Activated CD8-positive, alpha-beta memory T cell treated with anti-CD3 and anti-CD28 coated beads, Interleukin-2, amount 10 ng/mL, durations not matched to agents 7 days and 5 days (primary cell): Measurements from ENCODE around the gene UNKL. TPM values are rescaled to one million over a fixed set of nuclear protein-coding genes. Genes with fewer than 3 reads are reported as not detected.

Experiments used
- ATAC-seq: fragments of 150-1000 bp; cut with Tn5 transposase; one replicate; pipeline ENCODE4 v1.10.0; 2021; ENCODE audit warnings: moderate library complexity
- CTCF ChIA-PET: fragments of 350-600 bp; sonication (Branson Sonifier 250); formaldehyde crosslinking; loops from one replicate; lab custom pipeline; 2021; ENCODE audit warnings: antibody characterized with exemption; lab: Charles Lee
- DNase-seq: peaks from one replicate; pipeline ENCODE4 v3.0.0-alpha.2; 2020
- H3K27ac Mint-ChIP-seq: one replicate; pipeline ENCODE4 v1.8.0; 2021; ENCODE audit warnings: mild to moderate bottlenecking, mixed read lengths
- H3K27me3 Mint-ChIP-seq: one replicate; pipeline ENCODE4 v1.8.0; 2021; ENCODE audit warnings: mixed read lengths
- H3K36me3 Mint-ChIP-seq: one replicate; pipeline ENCODE4 v1.8.0; 2021; ENCODE audit warnings: mild to moderate bottlenecking, mixed read lengths
- H3K4me1 Mint-ChIP-seq: one replicate; pipeline ENCODE4 v1.8.0; 2021; ENCODE audit warnings: mixed read lengths
- H3K4me3 Mint-ChIP-seq: one replicate; pipeline ENCODE4 v1.8.0; 2021; ENCODE audit warnings: mild to moderate bottlenecking, moderate library complexity, mixed read lengths
- H3K9me3 Mint-ChIP-seq: one replicate; pipeline ENCODE4 v1.8.0; 2022; ENCODE audit warnings: low read depth, mixed read lengths
- total RNA-seq, 2 experiments: library from RNA; stranded (reverse); gene quantifications; one replicate each; pipeline ENCODE4 v1.2.3, GENCODE V29; 2021

UNKL gene, protein sequence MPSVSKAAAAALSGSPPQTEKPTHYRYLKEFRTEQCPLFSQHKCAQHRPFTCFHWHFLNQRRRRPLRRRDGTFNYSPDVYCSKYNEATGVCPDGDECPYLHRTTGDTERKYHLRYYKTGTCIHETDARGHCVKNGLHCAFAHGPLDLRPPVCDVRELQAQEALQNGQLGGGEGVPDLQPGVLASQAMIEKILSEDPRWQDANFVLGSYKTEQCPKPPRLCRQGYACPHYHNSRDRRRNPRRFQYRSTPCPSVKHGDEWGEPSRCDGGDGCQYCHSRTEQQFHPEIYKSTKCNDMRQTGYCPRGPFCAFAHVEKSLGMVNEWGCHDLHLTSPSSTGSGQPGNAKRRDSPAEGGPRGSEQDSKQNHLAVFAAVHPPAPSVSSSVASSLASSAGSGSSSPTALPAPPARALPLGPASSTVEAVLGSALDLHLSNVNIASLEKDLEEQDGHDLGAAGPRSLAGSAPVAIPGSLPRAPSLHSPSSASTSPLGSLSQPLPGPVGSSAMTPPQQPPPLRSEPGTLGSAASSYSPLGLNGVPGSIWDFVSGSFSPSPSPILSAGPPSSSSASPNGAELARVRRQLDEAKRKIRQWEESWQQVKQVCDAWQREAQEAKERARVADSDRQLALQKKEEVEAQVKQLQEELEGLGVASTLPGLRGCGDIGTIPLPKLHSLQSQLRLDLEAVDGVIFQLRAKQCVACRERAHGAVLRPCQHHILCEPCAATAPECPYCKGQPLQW
- 10 to 100 TPM; 30.1 to 43.0 TPM for total RNA-seq

DNA sequence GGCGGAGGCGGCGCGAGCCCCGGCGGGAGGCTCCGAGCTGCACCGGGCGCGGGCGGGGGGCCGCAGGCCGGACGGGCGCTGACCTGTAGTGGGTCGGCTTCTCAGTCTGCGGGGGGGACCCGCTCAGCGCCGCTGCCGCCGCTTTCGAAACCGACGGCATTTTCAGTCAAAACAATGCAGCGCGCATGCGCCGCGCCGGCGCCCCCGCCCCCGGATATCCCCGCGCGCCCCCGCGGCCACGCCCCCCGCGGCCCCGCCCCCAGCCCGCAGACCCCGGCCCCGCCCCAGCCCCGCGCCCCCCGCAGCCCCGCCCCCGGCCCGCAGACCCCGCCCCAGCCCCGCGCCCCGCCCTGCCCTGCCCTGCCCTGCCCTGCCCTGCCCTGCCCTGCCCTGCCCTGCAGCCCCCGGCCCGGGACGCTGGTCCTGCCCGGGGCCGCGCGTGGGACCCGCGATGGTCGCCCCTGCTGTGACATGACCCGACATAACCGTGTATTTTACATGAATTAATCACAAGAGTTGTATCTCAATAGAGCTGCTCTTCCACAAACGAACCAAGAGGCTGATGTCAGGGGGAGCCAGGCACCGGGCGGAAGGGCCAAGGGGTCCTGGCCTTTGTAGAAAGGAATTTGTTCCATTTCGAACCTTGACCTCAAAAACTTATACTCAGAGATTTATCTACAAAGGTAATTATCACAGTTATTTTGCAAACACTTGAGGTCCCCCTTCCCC lies at the start of gene UNKL:
TSS of gene UNKL (minus strand) at position 173 of the 729 bp plus-strand sequence. CDS start at position 160, 13 bp downstream.
- ATAC-seq (peak; percentile 71), DNase-seq (peak; percentile 87)
- CTCF ChIA-PET: interaction anchor here (0.6 to 1.4 kb wide), 2 partner anchors 46 to 51 kb away, joined by 3 to 9 read pairs; no protein-coding TSS in a partner anchor
- Mint-ChIP-seq H3K36me3 (peaks cover 4% of the 10 kb centered on the region), H3K4me3 (peak within 1 kb of the TSS; percentile 80), H3K9me3 (no peaks in the 10 kb centered on the region), H3K27ac (peak within 1 kb of the TSS; percentile 87), H3K4me1 (peaks cover 37% of the 10 kb centered on the region), H3K27me3 (no peaks in the 10 kb centered on the region)

DNA sequence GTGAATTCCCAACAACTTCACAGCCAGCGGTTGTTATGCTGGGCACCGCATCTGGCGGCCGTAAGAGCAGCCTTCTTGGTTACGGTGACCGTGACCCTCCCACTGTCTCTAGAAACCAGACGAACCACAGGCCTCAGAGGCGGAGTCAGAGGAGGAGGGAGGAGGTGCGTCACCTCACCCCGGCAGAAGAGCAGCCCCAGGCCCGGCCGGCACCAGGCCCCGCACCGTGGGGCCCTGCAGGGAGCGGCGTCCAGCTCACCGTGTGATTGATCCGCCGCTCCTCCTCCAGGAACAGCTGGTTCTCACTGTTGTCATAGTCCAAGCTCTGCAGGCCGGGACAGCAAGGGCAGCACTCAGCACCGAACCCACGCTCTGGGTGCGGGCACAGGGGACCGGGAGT lies 46.6 kb upstream of the UNKL start:
- Mint-ChIP-seq H3K4me3 (no peak overlapping the region), H3K9me3 (no peaks in the 10 kb centered on the region), H3K36me3 (peaks cover 2% of the 10 kb centered on the region), H3K4me1 (peaks cover 7% of the 10 kb centered on the region), H3K27me3 (no peaks in the 10 kb centered on the region), H3K27ac (no peak overlapping the region)
- DNase-seq (no peak), ATAC-seq (no peak)
- CTCF ChIA-PET: no interaction called here

DNA sequence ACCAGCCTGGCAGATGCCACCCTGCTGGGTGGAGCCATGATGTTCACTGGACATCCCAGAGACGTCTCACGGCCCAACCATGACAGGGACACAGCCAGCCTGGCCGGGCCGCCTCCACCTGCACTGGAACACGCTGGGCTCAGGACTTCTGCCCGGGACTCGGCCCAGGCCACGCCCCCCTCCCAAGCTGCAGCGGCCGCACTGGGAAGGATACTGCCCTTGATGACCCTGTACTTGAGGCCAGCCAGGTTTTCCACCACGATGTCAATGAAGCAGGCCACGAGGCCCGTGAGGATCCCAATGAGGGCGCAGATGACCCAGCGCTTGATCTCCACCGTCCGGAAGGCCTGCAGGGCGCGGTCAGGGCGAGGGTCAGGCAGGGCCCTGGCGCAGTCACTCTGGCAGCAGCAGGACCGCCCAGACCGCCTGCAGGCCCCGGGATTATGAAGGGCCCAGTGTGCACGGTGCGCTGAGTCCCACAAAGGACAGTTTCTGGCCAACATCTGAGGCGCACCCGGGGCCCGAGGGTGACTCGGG lies 46.2 kb upstream of the UNKL start:
- peaks cover 2% of the 10 kb centered on the region for H3K36me3 Mint-ChIP-seq
- H3K27me3 Mint-ChIP-seq: no peaks in the 10 kb centered on the region
- no peak for DNase-seq
- peaks cover 7% of the 10 kb centered on the region for H3K4me1 Mint-ChIP-seq
- no peak for ATAC-seq
- no peak overlapping the region for H3K4me3 Mint-ChIP-seq
- CTCF ChIA-PET: no interaction called here
- H3K27ac Mint-ChIP-seq: no peak overlapping the region
- no peaks in the 10 kb centered on the region for H3K9me3 Mint-ChIP-seq

DNA sequence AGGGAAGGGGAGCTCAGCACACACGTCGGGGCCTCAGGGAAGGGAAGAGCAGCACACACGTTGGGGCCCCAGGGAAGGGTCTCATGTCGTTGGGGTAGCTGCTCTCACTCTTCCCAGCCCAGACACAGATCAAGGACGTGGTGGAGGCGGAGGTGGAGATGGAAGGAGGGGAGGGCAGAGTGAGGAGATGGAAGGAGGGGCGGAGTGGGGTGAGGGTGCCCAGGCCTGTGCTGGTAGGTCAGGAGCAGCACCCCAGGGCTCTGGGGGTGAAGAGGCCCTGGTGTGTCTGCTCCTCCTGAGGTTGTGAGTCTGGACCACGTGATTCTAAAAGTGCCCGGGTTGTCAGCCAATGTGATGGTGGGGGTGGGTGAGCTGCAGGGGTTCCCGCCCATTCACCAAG lies 45.5 kb upstream of the UNKL start:
- peaks cover 7% of the 10 kb centered on the region for H3K4me1 Mint-ChIP-seq
- no peak overlapping the region for H3K4me3 Mint-ChIP-seq
- ATAC-seq (no peak), DNase-seq (no peak)
- no peak overlapping the region for H3K27ac Mint-ChIP-seq
- no peaks in the 10 kb centered on the region for H3K27me3 Mint-ChIP-seq
- peaks cover 2% of the 10 kb centered on the region for H3K36me3 Mint-ChIP-seq
- CTCF ChIA-PET: no interaction called here
- H3K9me3 Mint-ChIP-seq: no peaks in the 10 kb centered on the region

DNA sequence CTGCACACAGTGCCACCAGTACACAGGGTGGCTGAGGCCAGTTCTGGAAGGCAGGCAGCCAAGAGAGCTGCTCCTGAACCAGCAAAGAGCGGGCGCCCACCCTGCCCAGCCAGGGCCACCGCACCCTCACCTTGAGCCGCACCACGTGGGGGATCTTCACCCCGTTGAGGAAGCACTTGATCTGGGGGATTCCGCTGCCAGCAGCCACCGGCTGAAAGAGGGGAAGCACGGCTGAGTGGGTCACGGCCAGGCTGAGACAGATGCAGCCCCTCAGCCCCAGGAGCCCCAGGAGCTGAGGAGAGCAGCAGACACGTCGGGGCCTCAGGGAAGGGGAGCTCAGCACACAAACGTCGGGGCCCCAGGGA lies 44.5 kb upstream of the UNKL start:
- H3K27ac Mint-ChIP-seq: no peak overlapping the region
- CTCF ChIA-PET: no interaction called here
- ATAC-seq: no peak

DNA sequence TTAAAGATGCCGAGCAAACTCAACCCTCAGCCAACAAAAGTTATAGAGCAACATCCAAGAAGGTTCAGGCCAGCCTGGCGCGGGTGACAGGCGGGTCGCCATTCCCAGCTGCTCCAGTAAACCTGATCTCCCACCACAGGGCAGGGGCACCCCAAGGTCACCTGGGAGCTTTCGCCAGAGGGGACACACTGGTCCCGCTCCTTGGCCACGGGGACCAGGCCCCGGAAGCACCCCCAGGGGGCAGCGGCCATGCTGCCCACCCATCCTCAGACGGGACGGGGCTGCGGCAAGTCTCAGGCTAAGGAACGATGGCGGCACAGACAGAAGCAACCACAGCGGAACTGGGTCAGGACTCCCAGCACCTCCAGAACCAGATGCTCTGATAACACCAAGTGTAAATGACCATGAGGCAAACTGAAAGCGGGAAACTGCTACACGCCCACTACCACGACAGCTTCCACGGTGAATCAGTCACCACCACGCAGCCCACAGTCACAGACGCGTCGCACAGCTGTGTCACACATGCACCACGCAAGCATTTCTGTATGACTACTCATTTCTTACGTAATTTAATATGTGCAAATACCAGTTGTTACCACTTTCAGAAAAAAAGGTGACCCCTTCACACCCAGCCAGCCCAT lies 44.0 kb upstream of the UNKL start:
- no peak for ATAC-seq
- Mint-ChIP-seq H3K4me3 (no peak overlapping the region), H3K9me3 (no peaks in the 10 kb centered on the region), H3K27me3 (no peaks in the 10 kb centered on the region), H3K36me3 (peaks cover 2% of the 10 kb centered on the region), H3K4me1 (peaks cover 16% of the 10 kb centered on the region), H3K27ac (no peak overlapping the region)
- DNase-seq: no peak
- CTCF ChIA-PET: no interaction called here

More for the DNA sequence above, 44.5 kb upstream of the UNKL start:
- no peaks in the 10 kb centered on the region for H3K27me3 Mint-ChIP-seq
- H3K4me3 Mint-ChIP-seq: no peak overlapping the region
- no peaks in the 10 kb centered on the region for H3K9me3 Mint-ChIP-seq
- peaks cover 11% of the 10 kb centered on the region for H3K4me1 Mint-ChIP-seq
- DNase-seq: no peak
- peaks cover 2% of the 10 kb centered on the region for H3K36me3 Mint-ChIP-seq

DNA sequence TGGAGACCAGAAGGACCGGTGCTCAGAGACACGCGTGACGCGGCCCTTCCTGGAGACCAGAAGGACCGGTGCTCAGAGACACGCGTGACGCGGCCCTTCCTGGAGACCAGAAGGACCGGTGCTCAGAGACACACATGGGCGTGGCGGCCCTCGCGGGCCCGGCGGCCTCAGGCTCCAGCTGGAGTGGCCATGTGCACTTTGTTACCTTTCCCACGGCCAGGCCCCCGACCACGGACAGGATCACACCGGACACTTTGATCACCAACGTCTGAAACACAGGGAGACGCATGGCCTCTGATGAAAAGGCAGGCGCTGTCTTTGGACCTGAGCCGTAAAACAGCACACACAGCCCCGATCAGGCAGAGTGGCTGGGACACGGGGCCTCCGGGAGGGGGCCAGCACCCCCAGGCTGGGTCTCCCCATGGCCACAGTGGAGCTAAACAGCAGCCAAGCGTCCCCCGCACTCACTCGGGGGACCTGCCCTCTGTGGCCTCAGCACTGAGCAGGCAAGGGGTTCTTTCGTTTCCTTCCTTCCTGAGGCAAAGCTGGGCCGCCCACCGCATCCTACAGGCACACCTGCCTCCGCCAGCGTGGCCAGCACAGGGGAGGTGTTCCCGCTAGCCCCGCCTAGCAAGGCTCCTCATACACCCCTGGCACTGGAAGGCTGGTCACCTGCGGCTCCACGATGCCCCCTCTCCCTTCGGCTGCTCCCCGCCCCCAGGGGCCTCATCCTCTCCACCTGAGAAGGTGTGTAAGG lies 43.2 kb upstream of the UNKL start:
- Mint-ChIP-seq H3K4me3 (no peak overlapping the region), H3K36me3 (peaks cover 2% of the 10 kb centered on the region)
- ATAC-seq: no peak

DNA sequence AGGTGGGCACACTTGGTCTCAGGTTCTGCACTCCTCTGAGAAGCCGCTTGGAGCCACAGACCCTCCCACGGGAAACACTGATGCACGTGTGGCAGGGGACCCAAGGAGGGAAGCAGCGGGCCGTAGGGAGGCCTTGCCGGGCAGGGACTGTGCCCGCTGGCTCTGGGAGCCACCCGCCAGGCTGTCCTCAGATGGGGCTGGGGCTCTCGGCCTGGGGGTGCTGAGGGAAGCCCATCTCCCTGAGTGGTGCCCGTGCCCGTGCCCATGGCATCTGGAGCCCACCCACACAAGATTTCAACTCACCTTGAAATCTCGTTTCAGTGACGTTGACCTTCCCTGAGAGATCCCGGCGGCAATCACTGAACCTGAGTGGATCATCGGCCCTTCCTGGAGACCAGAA lies 42.4 kb upstream of the UNKL start:
- H3K4me3 Mint-ChIP-seq: no peak overlapping the region
- H3K4me1 Mint-ChIP-seq: peaks cover 17% of the 10 kb centered on the region
- peaks cover 2% of the 10 kb centered on the region for H3K36me3 Mint-ChIP-seq

More for the DNA sequence above, 43.2 kb upstream of the UNKL start:
- H3K9me3 Mint-ChIP-seq: no peaks in the 10 kb centered on the region
- no peaks in the 10 kb centered on the region for H3K27me3 Mint-ChIP-seq
- peaks cover 17% of the 10 kb centered on the region for H3K4me1 Mint-ChIP-seq
- H3K27ac Mint-ChIP-seq: no peak overlapping the region
- CTCF ChIA-PET: no interaction called here
- no peak for DNase-seq

DNA sequence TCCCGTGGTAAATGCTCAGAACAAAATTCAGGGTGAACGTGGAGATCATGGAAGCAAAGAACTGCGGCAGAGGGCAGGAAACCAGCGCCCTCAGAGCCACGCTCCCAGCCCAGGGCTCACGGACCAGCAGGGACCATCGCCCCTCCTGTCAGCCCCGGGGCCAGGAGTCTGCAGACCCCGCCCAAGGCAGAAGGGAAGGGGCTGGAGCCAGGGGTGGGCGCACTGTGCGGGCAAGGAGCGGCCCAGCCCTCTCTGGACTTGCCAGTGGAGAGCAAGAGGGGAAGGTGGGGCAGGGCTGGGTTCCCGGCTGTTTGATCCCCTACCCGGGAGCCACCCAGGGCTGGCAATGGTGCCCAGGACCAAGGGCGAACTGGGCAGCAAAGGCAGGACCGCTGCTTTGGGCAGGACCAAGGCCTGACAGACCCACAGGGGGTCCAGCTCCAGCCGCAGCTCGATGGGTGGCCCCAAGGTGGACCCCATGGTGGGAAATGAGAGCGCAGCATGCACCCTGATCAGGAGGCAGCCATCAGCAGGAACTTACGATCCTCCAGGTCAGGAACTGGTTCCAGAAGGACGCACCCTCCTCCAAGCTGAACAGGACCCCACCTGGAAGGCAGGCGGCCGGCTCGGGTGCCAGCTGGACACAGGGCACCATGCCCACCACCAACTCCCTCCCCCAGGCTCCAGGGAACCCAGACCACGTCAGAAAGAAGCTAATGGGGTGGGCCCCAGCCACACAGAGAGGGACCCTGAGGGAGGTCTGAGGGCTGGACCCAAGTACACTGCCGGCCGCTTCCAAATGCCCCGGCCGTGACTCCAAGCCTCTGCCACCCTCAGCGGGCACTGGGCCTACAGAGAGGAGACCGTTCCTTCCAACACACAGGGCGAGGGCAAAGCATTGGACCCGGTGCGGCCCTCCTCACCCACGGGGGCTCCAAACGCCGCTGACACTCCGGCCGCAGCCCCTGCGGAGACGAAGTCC lies 41.0 kb upstream of the UNKL start:
- CTCF ChIA-PET: no interaction called here
- ATAC-seq: no peak
- no peaks in the 10 kb centered on the region for H3K36me3 Mint-ChIP-seq

More for the DNA sequence above, 42.4 kb upstream of the UNKL start:
- Mint-ChIP-seq H3K27me3 (no peaks in the 10 kb centered on the region), H3K9me3 (no peaks in the 10 kb centered on the region), H3K27ac (no peak overlapping the region)
- CTCF ChIA-PET: no interaction called here
- ATAC-seq: no peak
- no peak for DNase-seq

DNA sequence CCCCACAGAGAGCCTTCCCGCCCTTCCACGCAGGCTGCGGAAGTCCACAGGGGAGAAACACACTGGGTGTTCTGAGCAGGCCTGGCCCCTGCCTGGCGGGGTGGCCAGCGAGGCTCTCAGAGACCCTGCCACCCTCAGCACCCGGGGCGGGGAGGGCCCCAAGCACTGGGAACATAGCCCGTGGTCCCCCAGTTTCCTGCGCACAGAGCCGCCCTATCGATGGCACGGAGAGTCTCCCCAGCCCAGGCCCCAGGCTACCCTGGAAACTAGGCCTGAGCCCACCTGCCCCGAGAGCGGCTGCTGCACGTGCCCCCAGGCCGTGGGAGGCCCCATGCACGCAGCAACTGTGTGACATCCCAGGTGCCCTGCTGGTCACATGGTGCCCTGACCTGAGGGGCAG lies 40.1 kb upstream of the UNKL start:
- H3K27ac Mint-ChIP-seq: no peak overlapping the region
- DNase-seq (no peak), ATAC-seq (no peak)
- H3K9me3 Mint-ChIP-seq: no peaks in the 10 kb centered on the region
- H3K27me3 Mint-ChIP-seq: no peaks in the 10 kb centered on the region
- H3K4me1 Mint-ChIP-seq: peaks cover 17% of the 10 kb centered on the region
- CTCF ChIA-PET: no interaction called here
- no peaks in the 10 kb centered on the region for H3K36me3 Mint-ChIP-seq
- no peak overlapping the region for H3K4me3 Mint-ChIP-seq

More for the DNA sequence above, 41.0 kb upstream of the UNKL start:
- no peaks in the 10 kb centered on the region for H3K9me3 Mint-ChIP-seq
- no peak overlapping the region for H3K4me3 Mint-ChIP-seq
- peaks cover 17% of the 10 kb centered on the region for H3K4me1 Mint-ChIP-seq
- no peak overlapping the region for H3K27ac Mint-ChIP-seq
- H3K27me3 Mint-ChIP-seq: no peaks in the 10 kb centered on the region
- no peak for DNase-seq

DNA sequence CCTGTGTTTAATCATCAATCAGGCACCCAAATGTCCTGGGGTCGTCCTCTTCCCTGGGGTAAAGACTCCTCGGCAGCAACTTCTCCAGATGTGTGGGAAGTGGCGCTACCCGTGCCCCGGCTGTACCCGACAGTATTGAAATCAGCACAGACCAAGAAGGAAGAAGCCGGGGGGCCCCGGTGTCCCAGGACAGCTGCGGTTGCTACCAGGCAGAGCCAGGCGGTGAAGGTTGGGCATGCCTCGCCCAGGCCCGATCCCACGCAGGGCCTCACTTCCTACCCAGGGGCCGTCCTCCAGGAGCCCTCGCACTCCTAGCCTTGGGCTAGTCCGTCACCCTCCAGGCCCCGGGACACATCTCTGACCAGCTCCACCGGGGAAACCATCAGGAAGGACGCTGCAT lies 38.8 kb upstream of the UNKL start:
- Mint-ChIP-seq H3K36me3 (no peaks in the 10 kb centered on the region), H3K27me3 (no peaks in the 10 kb centered on the region), H3K4me1 (peaks cover 12% of the 10 kb centered on the region), H3K9me3 (no peaks in the 10 kb centered on the region), H3K27ac (peak overlapping the region; percentile 70), H3K4me3 (no peak overlapping the region)
- peak; percentile 13 for ATAC-seq
- CTCF ChIA-PET: no interaction called here
- DNase-seq: no peak
